Esophagus muscularis mucosa (tissue), 4 donors: Measurements from ENCODE around the gene ILRUN.

Experiments used
- EP300 ChIP-seq: sonication (generic); formaldehyde crosslinking; IDR thresholded peaks from one replicate; pipeline ENCODE4 v1.6.1; 2017; ENCODE audit warnings: antibody characterized with exemption
- POLR2A ChIP-seq: fragments of 450-650 bp; IDR thresholded peaks from one replicate; pipeline ENCODE4 v1.6.1; 2017; ENCODE audit warnings: antibody characterized with exemption, moderate library complexity, mild to moderate bottlenecking, low read depth
- POLR2AphosphoS5 ChIP-seq, 2 donors: sonication (generic); formaldehyde crosslinking; IDR thresholded peaks; one replicate each; pipeline ENCODE4 v1.6.1; 2017; ENCODE audit warnings: antibody characterized with exemption in 2 of 2
- TF ChIP-seq, protein P1 (sequence below), 3 experiments: fragments of 200-600 bp in 2 of 3; fragments of 450-650 bp in 1 of 3; sonication (generic) in 2 of 3; IDR thresholded peaks; one replicate each; pipeline ENCODE4 v1.5.1; 2017 to 2019; ENCODE audit warnings: antibody characterized with exemption in 3 of 3, mild to moderate bottlenecking in 2 of 3, moderate library complexity in 1 of 3

GRCh38 chr6:34684919-34685318 lies 11.6 kb downstream of the ILRUN start:
- TF ChIP-seq POLR2AphosphoS5 (IDR thresholded peaks at IDR 0.05) (no peak), EP300 (no peak), POLR2A (no peak)
- TF ChIP-seq, protein P1, sequence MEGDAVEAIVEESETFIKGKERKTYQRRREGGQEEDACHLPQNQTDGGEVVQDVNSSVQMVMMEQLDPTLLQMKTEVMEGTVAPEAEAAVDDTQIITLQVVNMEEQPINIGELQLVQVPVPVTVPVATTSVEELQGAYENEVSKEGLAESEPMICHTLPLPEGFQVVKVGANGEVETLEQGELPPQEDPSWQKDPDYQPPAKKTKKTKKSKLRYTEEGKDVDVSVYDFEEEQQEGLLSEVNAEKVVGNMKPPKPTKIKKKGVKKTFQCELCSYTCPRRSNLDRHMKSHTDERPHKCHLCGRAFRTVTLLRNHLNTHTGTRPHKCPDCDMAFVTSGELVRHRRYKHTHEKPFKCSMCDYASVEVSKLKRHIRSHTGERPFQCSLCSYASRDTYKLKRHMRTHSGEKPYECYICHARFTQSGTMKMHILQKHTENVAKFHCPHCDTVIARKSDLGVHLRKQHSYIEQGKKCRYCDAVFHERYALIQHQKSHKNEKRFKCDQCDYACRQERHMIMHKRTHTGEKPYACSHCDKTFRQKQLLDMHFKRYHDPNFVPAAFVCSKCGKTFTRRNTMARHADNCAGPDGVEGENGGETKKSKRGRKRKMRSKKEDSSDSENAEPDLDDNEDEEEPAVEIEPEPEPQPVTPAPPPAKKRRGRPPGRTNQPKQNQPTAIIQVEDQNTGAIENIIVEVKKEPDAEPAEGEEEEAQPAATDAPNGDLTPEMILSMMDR (IDR thresholded peaks at IDR 0.05) = no peak
